Activated CD4-positive, alpha-beta T cell treated with anti-CD3 and anti-CD28 coated beads, Interleukin-2, amount 50 U/mL, for 4 hours (primary cell): ENCODE measurements around the gene SMTNL2.
"Not testable (repeated sequence)": the region's sequence is repeated elsewhere in the genome, so short reads cannot be mapped to it uniquely, and the experiment has no call there.

Experiments
- DNase-seq, 2 experiments: peaks; one replicate each; pipeline ENCODE4 v3.0.0-alpha.2; 2020

SMTNL2 gene

DNA sequence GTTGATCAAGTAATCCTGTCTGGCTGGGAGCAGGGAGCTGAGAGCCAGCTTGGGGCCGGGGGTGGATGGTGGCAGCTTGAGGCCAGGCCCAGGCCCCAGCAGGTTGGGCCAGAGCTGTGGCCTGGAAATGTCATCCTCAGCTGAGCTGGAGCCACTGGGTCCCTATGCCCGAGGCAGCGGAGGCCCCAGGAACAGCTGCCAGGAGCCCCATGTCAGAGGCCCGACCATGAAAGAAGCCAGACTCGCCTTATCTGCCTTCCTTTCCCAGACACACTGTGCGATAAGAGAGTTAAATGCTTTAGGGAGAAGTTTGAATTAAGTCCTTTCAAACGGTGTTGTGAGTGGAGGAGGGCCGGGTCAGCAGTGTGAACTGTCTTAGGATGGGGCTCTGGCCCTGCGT is 3.5 kb downstream of the SMTNL2 start:
- DNase-seq: no peak

DNA sequence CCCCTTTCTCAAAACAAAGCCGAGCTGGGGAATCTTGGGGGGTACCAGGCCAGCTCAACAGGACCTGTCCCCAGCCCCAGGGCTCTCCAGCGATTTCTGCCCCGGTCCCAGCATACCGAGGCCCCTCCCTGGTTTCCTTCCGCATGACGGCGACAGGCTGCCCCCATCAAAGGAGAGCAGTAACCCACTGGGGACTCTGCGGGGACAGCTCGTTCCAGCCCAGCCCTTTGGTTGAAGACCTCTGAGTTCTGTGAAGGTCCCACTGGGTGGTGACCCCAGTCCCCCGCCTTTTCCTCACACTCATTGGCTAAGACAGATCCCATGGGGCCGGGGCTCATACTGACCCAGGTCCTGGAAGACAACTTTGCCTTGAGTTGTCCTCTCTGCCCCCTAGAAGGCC is 4.1 kb downstream of the SMTNL2 start:
- no peak for DNase-seq

- no peak for DNase-seq
Observed at GRCh38 chr17:4588898-4589625, 4.7 kb downstream of the SMTNL2 start.

- not testable (repeated sequence) for DNase-seq
Observed at GRCh38 chr17:4590042-4590441, 5.7 kb downstream of the SMTNL2 start.

DNA sequence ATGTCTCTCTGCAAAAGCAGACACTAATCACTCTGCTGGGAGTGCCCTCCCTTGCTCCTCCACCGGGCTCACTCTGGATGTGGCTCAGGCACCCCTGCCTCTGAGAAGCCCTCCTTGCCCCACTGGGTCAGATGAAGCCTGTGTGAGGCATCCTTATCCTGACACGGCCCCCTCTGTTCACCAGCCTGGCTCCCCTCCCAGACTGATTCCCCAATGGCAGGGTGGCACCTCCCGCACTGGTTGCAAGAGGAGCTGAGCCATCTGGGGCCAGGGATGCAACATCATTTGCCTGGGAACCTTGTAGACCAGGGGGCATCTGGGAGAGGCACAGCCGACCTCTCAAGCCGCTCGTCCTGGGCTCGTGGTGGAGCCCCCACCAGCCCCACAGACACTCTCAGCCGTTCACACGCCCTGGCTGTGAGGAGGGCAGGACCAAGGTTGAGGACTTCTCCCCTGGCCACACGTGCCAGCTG is 6.7 kb downstream of the SMTNL2 start:
- DNase-seq: no peak

DNA sequence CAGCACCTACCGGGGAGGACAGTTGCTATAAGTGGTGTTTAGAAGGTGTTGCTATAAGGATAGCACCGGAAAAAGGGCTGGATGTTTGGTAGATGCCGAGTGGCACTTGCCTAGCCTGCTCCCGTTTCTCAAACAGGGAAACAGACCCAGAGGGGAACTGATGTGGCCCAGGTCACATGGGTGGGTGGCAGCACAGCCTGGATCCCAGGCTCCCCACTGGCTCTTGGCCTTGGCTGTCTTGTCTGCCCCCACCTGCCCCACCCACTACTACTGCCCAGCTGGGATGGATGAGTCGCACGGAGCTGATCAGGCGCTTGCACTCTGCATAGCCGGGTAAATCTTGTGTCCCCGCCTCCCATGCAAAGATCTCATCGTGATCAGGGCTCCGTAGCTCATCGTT is 7.2 kb downstream of the SMTNL2 start:
- no peak for DNase-seq

DNA sequence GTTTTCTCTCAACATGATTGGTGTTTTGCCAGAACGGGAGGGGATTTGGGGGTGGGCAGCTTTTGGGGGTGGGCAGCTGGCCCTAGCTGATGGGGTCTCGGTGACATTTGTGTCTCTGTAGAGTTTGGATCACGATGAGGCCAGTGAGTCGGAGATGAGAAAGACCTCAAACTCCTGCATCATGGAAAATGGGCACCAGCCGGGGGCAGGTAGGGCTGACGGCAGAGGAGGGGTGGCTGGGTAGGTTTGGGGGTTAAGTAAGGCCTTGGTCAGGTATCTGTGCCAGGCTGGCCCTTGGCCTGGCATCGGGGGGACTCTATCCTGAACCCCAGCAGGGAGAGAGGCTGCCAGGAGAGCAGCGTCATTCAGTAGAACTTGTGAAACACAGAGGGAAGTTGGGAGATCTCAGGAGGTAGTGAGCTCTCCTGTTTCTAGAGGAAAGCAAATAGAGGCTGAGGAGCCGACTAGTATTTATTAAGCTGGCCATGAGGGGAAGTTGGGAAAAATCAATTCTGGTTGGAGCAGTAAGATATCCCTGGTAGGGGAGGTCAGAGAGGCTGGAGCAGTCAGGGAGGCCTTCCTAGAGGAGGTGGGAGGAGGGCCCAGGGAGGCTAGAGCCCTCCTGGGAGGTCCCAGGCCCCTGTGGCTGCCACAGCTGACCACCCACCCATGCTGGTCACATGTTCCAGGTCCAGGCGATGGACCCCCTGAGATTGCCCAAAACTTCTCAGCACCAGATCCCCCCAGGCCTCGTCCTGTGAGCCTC is 8.1 kb downstream of the SMTNL2 start:
- DNase-seq: no peak

GRCh38 chr17:4593021-4593421 is 8.7 kb downstream of the SMTNL2 start:
- DNase-seq: no peak

- DNase-seq: no peak
Observed at GRCh38 chr17:4594406-4594805, 10.1 kb downstream of the SMTNL2 start.

- peak; percentile 17 to 21 for DNase-seq
Observed at GRCh38 chr17:4594931-4595684, 10.8 kb downstream of the SMTNL2 start.

DNA sequence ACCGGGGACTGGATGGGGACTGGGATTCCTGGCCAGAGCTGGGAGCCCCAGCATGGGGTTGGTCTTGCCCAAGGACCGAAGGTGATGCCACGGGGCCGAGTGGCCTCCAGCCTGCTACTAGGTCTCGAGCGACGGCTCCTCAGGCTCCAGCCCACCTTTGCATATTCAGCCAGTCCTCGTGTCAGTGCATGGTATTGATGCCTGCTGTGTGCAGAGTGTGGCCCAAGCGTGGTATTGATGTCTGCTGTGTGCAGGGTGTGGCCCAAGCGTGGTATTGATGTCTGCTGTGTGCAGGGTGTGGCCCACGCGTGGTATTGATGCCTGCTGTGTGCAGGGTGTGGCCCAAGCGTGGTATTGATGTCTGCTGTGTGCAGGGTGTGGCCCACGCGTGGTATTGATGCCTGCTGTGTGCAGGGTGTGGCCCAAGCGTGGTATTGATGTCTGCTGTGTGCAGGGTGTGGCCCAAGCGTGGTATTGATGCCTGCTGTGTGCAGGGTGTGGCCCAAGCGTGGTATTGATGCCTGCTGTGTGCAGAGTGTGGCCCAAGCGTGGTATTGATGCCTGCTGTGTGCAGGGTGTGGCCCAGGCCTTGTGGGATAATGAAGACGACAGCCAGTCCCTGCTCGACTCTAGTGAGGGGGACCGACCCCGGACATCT is 11.5 kb downstream of the SMTNL2 start:
- not testable (repeated sequence) for DNase-seq

- DNase-seq: no peak
Observed at GRCh38 chr17:4596636-4597380, 12.5 kb downstream of the SMTNL2 start.

DNA sequence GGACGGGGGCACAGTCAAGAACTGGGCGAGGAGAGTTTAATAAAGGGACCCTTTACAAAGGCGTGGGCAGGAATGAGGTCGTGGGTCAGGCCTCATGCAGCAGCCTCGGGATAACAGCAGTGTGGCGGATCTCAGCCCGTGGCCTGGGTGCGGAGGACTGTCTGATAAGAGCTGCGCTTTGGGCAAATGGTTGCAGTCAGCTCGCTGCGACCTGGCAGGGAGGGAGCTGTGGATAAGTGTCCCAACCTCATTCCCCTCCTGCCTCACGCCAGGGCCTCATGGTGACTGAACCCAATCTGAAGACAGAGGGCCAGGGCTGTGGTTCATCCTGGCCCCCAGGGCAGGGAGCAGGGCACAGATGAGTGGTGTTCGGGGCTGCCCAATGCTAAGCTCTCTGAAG is 13.6 kb downstream of the SMTNL2 start:
- no peak for DNase-seq

- no peak for DNase-seq
Observed at GRCh38 chr17:4598776-4599504, 14.6 kb downstream of the SMTNL2 start.

GRCh38 chr17:4599505-4600281 is 15.4 kb downstream of the SMTNL2 start:
- no peak for DNase-seq

DNA sequence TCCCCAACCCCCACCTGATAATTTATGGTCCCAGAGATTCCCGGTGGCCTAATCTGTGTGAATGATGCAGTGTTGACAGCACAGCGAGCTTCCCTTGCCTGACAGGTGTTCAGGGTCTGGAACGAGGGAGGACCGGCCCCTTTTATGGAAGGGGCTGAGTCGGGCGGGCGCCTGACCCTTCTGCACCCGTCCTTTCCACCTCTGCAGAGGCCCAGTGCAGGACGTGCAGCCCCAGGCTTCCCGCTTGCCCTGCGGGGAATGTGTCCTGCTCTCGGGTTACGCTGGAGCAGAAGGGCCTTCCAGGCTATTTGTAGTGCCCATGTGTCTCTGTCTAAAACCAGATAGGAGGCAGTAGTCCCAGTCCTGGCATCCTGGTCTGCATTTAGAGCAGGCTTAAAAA is 16.2 kb downstream of the SMTNL2 start:
- DNase-seq: no peak

DNA sequence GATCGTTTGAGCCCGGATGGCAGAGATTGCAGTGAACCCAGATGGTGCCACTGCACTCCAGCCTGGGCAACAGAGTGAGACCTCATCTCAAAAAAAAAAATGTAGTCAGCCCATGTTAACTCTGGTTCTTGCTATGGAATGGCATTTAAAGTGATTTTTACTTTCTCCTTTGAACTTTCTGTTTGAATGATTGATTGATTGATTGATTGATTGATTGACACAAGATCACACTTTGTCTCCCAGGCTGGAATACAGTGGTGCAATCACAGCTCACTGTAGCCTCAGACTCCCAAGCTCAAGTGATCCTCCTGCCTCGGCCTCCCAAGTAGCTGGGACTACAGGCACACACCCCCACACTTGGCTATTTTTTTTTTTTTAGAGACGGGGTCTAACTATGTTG is 17.0 kb downstream of the SMTNL2 start:
- no peak for DNase-seq

- no peak for DNase-seq
Observed at GRCh38 chr17:4602041-4602440, 17.7 kb downstream of the SMTNL2 start.

GRCh38 chr17:4604111-4604644 is 19.8 kb downstream of the SMTNL2 start:
- no peak for DNase-seq

GRCh38 chr17:4604736-4605135 is 20.4 kb downstream of the SMTNL2 start:
- not testable (repeated sequence) for DNase-seq
